GM19351 (cell line): Measurements from ENCODE around the gene TACC2.

ENCODE experiments used
- ATAC-seq: cut with Tn5 transposase; IDR thresholded peaks from one replicate; pipeline ENCODE4 v1.9.1; 2021; ENCODE audit warnings: mild to moderate bottlenecking, moderate library complexity; ENCODE audit not compliant: unreplicated experiment

Gene TACC2

DNA sequence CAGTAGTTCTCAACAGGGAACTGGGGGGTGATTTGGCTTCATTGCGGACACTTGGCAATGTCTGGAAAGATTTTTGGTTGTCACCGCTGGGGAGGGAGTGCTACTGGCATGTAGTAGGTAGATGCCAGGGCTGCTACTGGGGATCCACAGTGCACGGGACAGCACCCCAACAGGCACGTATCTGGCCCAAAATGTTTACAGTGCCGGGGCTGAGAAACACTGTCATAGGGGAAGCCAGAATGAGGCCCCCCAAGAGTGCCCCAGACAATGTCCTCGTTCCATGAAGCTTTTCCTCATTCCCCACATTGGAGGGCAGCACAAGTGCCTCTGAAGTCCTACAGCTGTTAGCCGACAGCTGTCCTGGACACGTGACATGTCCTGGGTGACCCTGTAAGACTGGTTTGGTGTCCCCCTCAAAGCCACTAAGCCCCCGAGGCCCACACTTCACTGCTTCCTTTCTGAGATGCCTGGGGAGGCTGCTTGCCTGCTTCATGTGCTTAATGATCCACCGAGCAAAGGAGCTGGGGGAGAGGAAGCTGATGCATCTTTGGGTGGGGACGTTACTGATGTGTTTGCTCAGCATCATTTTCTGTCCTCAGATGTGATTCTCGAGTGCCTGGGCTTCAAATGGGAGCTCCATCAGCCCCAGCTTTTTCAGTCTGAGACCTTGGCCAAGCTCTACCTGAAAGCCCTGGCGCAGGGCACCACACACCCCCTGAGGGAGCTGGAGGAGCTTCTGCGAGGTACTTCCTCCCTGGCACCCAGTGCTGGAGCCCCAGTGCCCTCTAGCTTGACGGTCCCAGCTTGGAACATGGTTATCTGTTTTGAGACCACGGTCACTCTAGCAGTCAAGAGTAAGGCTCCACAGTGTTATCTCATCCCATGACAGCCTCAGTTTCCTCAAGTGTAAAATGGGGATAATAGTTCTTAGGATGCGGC, 296.8 kb downstream of the TACC2 start:
- no peak for ATAC-seq

DNA sequence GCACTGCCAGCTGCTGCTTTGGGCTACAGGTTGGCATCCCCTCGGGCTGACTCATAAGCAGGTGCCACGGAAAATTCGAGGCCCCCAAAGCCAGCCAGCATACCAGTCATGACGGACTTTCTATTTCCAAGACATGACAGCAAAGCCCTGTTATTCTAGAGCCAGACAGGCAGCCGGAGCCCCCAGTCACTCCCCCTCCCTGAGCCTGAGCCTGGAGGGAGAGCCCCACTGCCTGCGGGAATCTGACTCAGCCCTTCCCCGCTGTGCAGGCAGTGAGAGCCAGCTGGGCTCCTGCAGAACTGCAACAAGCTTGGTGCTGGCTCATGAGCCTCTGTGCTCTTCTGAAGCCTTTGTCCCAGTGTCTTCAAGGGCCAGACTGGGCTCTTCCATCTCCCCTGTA, 297.9 kb downstream of the TACC2 start:
- no peak for ATAC-seq

DNA sequence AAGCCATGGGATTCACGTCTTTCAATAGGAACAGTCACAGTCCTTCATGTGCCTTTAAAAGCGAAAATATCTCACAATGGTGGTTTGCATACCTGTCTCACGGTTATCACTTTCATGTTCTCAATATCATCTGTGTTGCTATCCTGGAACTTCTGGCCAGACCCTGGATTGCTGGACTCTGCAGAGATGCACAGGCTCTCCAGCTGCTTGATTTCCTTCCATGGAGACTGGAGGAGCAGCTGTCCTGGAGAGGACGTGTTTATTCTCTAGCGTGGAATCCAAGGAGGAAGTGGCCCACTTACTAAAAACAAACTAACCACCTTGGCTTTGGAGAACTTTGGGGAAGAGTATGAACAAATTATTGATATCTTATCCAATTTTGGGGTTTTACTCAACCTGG, 298.6 kb downstream of the TACC2 start:
- no peak for ATAC-seq

DNA sequence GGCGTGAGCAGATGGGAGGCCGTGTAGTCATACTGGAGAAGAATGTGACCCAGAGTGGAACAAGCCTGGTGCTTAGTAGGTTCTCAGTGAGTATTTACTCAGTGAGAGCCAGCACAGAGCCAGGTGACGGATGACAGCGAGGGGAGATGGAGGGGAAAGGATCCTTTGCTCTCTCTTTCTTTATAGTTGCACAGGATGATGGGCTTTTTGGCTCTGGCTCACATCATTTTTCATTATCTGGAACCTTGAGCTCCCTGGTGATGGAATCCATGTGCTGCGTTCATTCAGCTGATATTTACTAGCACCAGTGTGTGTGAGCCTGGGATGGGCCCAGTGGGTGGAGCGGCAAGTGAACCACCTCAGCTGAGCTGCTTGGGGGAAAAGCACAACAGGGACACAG, 299.3 kb downstream of the TACC2 start:
- ATAC-seq: no peak

DNA sequence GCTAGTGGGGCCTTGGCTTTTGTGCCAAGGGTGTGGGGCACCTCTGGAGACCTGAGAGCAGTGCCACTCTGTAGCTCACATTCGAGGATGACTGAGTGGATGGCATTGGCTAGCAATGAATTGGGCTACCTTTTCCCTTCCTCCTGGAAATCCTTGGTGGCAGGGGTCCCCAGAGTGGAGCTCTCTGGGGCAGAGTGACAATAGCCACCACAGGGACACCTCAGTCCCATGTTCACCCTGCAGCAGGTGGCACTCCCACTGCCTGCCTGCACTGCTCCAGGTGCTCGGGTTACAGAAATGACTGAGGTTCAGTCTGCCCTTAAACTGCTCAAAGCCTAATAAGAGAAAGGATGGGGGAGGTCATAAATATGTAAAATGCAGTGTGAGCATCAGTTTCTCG, 300.0 kb downstream of the TACC2 start:
- ATAC-seq: no peak

DNA sequence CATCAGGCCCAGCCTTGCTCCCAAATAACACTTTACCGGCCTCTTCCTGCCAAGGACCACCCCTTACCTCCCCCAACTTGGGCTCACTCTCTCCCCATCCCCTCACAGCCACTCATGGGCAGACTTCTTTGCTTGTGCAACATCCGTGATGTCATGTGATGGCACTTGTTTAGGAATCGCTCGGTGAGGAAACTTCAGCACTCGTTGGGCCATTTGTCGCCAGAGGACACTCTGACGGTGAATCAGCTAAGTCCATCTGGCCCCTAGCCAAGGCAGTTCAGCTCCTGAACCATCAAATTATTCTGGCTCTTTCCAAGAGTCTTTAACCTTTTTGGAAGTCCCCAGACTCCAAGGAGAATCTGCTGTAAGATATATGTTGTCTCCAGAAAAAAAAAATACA, 301.4 kb downstream of the TACC2 start:
- no peak for ATAC-seq

DNA sequence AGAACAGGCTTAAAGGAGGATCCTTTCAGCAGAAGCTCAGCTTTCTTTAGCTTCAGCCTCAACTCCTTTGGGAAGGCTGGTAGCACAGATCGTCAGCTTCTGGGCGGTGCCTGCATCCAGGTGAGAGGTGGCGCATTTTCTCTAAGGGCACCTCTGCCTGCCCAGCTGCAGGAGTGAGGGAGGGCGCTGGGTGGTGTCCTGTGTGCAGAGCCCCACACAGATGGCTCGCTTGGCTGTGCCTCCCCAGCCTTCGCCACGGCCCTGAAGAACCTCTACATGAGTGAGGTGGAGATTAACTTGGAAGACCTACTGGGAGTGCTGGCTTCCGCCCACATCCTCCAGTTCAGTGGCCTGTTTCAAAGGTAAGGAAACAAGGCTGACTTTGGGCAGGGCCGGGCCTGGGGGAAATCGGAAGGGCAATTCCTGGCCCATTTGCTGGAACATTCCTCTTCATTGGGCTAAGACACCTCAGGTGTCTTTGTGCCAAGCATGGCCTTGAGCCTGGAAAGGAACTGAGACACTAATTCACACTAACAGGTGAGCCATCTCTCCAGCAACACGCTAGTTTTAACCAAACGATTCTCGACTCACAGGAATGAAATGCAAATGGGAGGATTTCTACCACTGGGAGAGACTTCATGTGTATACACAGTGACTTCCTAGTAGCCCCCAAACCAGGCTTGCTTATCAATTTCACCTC, 302.0 kb downstream of the TACC2 start:
- no peak for ATAC-seq

DNA sequence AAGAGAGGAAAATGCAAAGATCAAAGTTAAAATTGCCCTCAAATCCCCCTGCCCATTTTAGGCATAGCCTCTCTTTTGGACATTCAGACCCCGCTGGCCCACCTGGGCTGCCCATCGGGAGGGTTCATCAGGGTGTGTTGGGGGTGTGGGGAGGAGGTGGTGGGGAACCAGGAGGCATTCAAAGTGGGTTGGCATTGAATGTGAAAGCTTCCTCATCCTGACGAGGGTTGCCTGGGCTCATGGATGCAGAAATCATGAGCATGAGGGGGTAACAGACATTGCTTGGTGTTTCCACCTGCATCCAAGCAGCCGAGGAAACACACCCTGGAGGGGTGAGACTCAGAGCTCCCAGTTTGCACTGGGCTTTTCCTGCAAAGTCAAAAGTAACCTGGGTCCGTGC, 302.8 kb downstream of the TACC2 start:
- no peak for ATAC-seq

DNA sequence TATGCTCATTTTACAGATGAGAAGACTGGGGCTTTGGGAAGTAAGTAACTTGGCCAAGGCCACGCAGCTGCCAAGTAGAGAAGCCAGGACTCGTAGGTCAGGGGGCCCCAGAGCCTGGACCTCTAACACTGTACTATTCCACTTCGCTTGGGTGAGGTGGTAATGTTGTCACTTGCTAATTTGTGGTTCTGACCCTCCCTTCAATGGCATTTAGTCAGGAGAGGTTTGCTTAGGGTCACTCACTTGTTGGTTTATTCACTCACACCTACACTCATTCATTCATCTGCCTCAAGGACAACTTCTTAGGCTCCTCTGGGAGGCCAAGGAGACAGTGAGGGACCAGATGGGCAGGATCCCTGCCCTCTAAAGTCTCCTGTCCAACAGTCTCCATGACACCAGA, 303.4 kb downstream of the TACC2 start:
- ATAC-seq: no peak

DNA sequence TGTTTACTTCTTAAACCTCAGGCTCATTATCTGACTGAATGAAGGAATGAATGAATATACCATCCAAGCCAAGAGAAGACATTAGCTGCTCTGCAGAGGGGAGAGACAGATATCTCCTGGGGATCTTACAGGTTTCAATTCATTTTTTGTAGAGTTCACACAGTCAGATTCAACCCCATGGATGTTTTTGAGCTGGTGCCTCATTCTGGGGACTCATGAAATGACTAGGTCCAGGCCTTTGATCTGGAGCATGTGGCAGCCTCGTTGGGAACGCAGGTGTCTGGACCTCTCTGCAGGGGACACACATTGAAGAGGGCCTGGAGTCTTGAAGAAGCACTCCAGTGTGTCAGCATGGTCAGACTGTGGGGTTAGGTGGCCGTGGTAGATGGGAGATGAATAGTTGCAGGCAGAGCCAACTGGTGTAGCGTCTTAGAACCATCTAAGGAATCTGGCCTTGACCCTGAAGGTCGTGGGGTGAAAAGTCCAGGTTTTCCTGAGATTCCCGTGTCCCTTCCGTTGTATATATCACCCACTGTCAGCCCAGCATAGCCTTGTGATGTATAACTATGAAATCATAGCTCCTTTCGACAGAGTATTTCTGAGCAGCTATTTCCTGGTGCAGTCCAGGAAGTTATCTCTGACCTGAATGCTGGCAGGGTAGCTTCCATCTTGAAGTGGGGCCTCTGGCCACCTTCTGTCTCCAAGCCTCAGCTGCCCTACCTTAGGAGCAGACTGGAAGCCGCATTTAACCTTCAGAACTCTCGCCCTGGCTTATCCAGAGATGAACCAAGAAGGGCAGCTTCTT, 304.4 kb downstream of the TACC2 start:
- ATAC-seq: peak; percentile 40

DNA sequence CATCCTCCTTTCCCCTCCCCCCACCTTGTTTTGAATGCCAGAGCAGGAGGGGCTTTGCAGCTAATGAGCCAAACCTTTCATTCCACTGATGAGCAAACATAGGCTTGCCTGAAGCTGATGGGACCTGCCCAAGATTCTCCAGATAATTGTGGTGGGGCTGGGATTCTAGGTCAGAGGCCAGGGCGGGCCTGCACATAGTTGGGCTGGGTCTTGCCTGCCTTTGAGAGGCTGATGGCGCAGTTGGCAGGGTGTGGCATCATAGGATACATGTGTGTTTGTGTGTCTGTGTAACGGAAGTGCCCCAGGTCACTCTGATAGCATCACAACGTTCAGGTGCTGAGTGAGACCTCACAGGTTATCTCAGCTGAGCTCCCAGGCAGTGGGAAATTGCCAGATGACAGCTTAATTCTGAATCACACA, 305.0 kb downstream of the TACC2 start:
- no peak for ATAC-seq

DNA sequence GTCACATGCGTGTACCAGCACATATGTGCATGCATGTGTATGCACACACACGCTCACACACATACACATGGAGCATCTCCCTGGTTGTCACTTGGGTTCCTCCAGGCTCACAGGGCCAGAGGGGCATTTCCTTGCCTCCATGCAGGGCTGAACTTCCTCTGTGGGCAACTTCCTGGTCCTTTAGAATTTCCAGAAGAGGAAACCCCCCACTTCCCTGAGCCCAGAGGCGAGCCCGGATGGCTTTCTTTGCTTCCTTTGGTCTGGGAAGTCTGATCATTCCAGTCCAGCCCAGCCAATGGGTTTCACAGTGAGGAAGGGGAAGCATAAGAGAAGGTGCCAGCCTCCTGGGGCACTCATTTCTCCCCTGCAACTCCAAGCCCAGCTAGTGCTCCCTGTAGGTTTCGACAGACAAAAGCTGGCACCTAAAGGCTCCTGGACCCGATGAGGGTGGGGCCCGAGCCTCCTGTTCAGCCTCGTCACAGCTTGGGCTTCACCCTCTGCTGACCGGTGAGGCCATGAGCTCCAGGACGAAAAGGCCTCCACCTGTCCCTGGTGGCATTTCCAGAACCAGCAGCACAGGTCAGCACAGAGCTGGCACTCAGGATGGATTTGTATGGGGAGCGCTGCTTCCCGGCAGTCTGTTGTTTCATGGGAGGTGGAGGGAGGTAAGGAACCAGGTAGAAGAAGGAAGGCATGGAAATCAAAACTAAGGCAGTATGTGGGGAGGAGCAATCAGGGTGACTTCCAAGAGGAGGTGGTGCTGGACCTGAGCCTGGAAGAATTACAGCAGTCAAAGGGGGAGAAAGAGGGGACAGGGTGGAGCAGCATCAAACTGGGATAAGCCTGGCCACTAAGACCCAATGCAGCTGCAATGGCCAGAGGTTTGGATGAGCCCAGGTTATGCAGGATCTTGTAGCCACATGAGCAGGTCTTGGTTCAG, 305.8 kb downstream of the TACC2 start:
- no peak for ATAC-seq

DNA sequence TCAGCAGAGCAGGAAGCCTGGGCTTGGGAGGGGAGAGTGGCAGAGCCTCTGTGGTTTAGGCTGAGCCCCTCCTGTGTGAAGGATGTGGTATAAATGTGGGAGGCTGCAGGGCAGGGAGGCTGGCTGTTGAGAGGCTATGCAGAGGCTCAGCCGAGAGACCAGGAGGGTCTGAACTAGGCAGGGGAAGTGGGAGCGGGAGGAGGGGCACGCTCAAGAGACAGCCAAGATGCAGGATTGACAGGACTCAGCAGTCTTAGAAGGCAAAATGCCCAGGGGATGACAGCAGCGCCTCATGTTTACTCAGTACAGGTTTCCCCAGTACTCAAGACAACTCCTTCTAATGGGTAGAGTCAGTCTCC, 306.5 kb downstream of the TACC2 start:
- no peak for ATAC-seq

DNA sequence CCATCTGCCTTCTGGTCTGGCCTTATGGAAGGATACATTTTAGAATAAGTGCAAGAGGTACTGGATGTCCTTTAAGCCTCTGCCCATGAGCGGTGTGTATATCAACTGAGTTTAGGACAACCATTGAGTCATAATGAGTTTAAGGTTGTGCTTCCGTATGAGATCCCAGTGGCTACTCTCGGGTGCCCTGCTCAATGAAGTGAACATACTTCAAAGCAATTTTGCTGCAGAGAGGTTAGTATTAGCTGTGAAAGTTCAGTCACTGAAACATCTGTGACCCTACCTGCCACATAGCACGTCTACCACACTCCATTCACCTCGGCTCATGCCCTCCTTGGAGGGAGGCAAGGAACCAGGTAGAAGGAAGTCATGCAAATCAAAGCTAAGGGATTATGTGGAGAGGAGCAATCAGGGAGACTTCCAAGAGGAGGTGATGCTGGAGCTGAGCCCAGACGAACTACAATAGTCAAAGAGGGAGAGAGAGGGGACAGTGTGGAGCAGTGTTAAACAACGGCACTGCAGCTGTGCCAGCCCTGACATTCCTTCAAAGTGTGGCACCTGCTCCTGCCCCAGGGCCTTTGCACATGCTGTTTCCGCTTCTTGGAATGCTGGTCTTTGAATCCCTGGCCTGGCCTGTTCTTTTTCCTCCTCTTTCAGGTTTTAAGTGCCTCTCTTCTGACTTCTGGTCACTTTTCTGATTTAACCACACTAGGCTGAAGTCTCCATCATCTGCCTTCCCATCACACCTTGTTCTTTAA, 307.6 kb downstream of the TACC2 start:
- ATAC-seq: peak; percentile 70

DNA sequence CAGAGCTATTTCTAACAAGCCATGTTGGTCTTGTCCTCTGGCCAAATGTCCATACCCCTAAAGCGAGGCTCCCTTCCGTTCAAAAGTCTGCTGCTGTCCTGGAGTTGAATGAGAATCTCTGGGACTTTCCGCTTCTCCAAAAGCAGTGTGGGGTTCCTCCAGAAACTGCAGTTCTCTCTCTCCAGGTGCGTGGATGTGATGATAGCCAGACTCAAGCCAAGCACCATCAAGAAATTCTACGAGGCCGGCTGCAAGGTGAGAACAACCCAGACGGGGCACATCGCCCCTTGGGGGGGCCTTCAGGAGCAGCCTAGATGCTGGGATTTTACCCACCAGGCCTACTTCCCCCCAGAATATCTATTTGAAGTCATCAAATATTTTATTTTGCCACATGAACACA, 308.6 kb downstream of the TACC2 start:
- ATAC-seq: no peak

DNA sequence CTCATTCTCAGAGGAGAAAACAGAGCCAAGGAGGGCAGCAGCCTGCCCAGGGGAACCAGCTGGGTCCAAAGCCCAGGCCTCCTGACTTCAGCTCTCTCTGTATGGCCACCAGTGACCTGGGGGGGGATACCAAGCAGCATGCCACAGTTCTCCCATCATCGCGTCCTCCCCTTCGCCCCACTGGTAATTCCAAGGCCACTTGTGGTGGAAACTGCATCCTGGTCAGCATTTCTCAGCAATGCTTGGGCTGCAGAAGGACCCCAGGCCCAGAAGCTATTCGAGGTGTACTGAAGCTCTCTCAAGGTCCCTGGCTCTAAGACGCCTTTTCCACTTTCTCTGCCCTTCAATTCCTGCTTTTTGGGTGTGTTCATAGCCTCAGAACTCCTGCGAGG, 309.2 kb downstream of the TACC2 start:
- no peak for ATAC-seq

DNA sequence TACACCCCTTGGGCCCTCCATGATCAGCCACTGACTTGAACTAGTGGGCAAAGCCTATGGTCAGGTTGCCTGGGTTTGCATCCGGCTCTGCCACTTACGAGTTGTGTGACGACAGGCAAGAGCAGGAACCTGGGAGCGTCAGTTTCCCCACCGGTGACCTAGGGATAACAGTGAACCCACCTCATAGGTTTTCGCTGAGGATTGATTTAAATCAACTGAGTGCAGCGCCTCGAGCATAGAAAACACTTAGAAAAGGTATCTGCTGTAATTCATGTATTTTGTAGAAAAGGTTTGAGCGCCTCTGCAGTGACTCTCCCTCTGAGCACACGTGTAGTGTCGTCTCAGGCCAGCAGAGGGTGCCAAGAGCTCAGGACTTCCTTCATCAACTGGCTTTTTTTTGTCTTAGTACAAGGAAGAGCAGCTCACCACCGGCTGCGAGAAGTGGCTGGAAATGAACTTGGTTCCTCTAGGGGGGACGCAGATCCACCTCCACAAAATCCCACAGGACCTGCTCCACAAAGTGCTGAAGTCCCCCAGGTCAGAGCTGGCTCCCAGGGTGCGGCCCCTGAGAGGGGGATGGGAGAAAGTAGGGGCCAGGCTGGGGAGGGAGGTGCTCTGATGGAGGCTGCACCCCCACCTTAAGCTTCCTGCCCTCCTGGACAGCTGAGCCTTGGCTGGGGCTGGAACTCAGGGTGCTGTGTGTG, 309.8 kb downstream of the TACC2 start:
- peak; percentile 64 for ATAC-seq

DNA sequence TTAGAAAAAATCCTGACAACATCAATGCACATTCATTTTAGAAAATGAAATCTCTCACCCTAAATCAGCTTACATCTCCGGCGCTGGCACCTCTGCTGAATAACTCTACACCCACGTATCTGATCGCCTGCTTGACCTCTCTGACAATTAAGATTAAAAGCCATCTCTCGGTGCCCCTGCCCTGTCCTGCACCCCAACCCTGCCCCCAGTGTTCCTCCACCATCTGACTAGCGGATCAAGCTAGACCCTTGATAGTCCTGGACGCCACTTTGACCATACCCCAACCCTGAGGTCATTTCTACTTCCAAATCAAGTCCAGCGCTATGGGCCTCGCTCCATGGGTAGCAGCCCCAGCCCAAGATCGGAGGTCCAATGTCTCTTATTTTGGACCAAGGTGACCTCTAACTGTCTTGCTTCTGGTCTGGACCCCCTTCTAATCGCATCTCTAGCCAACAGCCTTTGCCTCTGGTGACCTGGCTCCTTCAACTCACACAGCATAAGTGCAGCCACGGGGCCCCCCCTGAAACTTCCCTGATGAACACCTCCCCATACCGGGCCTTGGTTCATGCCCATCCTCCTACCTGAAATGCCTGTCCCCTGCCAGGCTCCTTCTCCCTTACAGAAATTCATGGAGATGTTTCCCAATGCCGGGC, 310.6 kb downstream of the TACC2 start:
- no peak for ATAC-seq
